Liver (tissue), 9 donors: ENCODE data around the gene CHRM1. TPM values are rescaled to one million over a fixed set of nuclear protein-coding genes. Genes with fewer than 3 reads are reported as not detected.

Experiments
- DNase-seq: peaks from one replicate; pipeline ENCODE4 v3.0.0-alpha.2; 2017; ENCODE audit warnings: low spot score
- H3K27ac ChIP-seq, 2 donors: one replicate each; pipeline ENCODE4 v1.7.0; 2013; ENCODE audit warnings: inconsistent platforms in 2 of 2, low read length in 2 of 2, control low read depth in 1 of 2, low read depth in 1 of 2, mild to moderate bottlenecking in 1 of 2
- H3K27me3 ChIP-seq, 4 donors: one replicate each; pipeline versions ENCODE4 v1.6.1 to v1.7.0; 2013; ENCODE audit warnings: low read length in 3 of 4, inconsistent platforms in 1 of 4, mild to moderate bottlenecking in 1 of 4, moderate library complexity in 1 of 4; ENCODE audit not compliant: control insufficient read depth in 4 of 4, insufficient read depth in 4 of 4
- H3K36me3 ChIP-seq, 4 donors: one replicate each; pipeline versions ENCODE4 v1.6.1 to v1.7.0; 2013; ENCODE audit warnings: low read length in 3 of 4, mild to moderate bottlenecking in 3 of 4, low read depth in 1 of 4, moderate library complexity in 1 of 4; ENCODE audit not compliant: control insufficient read depth in 4 of 4, insufficient read depth in 3 of 4
- H3K4me1 ChIP-seq, 4 donors: one replicate each; pipeline versions ENCODE4 v1.6.1 to v1.7.0; 2013; ENCODE audit warnings: low read length in 3 of 4, mild to moderate bottlenecking in 3 of 4, moderate library complexity in 1 of 4; ENCODE audit not compliant: control insufficient read depth in 4 of 4, insufficient read depth in 4 of 4
- H3K4me3 ChIP-seq, 3 donors: one replicate each; pipeline versions ENCODE4 v1.6.1 to v1.7.0; 2013; ENCODE audit warnings: low read length in 3 of 3, control low read depth in 1 of 3, low read depth in 1 of 3, mild to moderate bottlenecking in 1 of 3
- H3K9ac ChIP-seq, 2 donors: one replicate each; pipeline ENCODE4 v1.7.0; 2013; ENCODE audit warnings: low read length in 2 of 2, mild to moderate bottlenecking in 2 of 2, moderate library complexity in 2 of 2, control low read depth in 1 of 2, low read depth in 1 of 2
- H3K9me3 ChIP-seq, 4 donors: one replicate each; pipeline versions ENCODE4 v1.6.1 to v1.7.0; 2013; ENCODE audit warnings: low read length in 3 of 4; ENCODE audit not compliant: control insufficient read depth in 4 of 4
- EGR1 ChIP-seq, 2 donors: IDR thresholded peaks; 2 replicates each; pipeline ENCODE4 v1.6.1; 2016 to 2018; ENCODE audit warnings: antibody characterized with exemption in 2 of 2, low read depth in 2 of 2
- FOXA1 ChIP-seq: IDR thresholded peaks from 2 replicates; pipeline ENCODE4 v1.6.1; 2016; ENCODE audit warnings: antibody characterized with exemption
- FOXA2 ChIP-seq: IDR thresholded peaks from 2 replicates; pipeline ENCODE4 v1.6.1; 2016; ENCODE audit warnings: antibody characterized with exemption
- HNF4A ChIP-seq, 2 donors: conservative IDR thresholded peaks; 2 replicates each; pipeline ENCODE4 v1.6.1; 2016; ENCODE audit warnings: antibody characterized with exemption in 2 of 2, mild to moderate bottlenecking in 2 of 2
- HNF4G ChIP-seq: IDR thresholded peaks from 2 replicates; pipeline ENCODE4 v1.6.1; 2016; ENCODE audit warnings: antibody characterized with exemption
- JUND ChIP-seq, 2 donors: IDR thresholded peaks; 2 replicates each; pipeline ENCODE4 v1.6.1; 2016; ENCODE audit warnings: antibody characterized with exemption in 2 of 2
- NR2F2 ChIP-seq: IDR thresholded peaks from 2 replicates; pipeline ENCODE4 v1.6.1; 2016; ENCODE audit warnings: antibody characterized with exemption
- RAD21 ChIP-seq, 2 donors: IDR thresholded peaks; 2 replicates each; pipeline ENCODE4 v1.6.1; 2016; ENCODE audit warnings: antibody characterized with exemption in 2 of 2, mild to moderate bottlenecking in 2 of 2
- RXRA ChIP-seq, 2 donors: IDR thresholded peaks; 2 replicates each; pipeline ENCODE4 v1.6.1; 2017 to 2018; ENCODE audit warnings: antibody characterized with exemption in 2 of 2, mild to moderate bottlenecking in 1 of 2
- SP1 ChIP-seq: IDR thresholded peaks from 2 replicates; pipeline ENCODE4 v1.6.1; 2018; ENCODE audit warnings: antibody characterized with exemption, mild to moderate bottlenecking
- TAF1 ChIP-seq: conservative IDR thresholded peaks from 2 replicates; pipeline ENCODE4 v1.6.1; 2016; ENCODE audit warnings: antibody characterized with exemption, mild to moderate bottlenecking
- YY1 ChIP-seq: IDR thresholded peaks from 2 replicates; pipeline ENCODE4 v1.6.1; 2016; ENCODE audit warnings: antibody characterized with exemption, mild to moderate bottlenecking
- WGBS: extraction: QIAGEN DNeasy Blood & Tissue Kit; methylation state at CpG from one replicate; pipeline ENCODE4 v1.1.7; 2013; 5-methylcytosine and 5-hydroxymethylcytosine counted together
- polyA plus RNA-seq, 2 donors: library from polyadenylated mRNA; stranded (reverse) in 1 of 2; unstranded in 1 of 2; fragments of 200-250 nt in 1 of 2; fragments of >200 nt in 1 of 2; fragmentation: Nextera tagmentation in 1 of 2; extraction: Ambion mirVana in 1 of 2; gene quantifications; one replicate each; pipeline versions ENCODE4 v1.2.1 to v1.2.3, GENCODE V29; 2013 to 2015
- total RNA-seq, 2 donors: library from RNA; depleted of rRNA; stranded (reverse); fragments of >200 nt; gene quantifications; one replicate each; pipeline ENCODE4 v1.2.3, GENCODE V29; 2014
- TF ChIP-seq, protein P1 (sequence below): fragments of 150-350 bp; IDR thresholded peaks from 2 replicates; pipeline ENCODE4 v1.5.1; 2017; ENCODE audit warnings: improper control_type of control experiment, low read depth, low read length; ENCODE audit not compliant: missing input control
- TF ChIP-seq, protein P2 (sequence below): IDR thresholded peaks from 2 replicates; pipeline ENCODE4 v1.6.1; 2016; ENCODE audit warnings: antibody characterized with exemption
- TF ChIP-seq, protein P3 (sequence below): IDR thresholded peaks from 2 replicates; pipeline ENCODE4 v1.6.1; 2016; ENCODE audit warnings: antibody characterized with exemption, mild to moderate bottlenecking
- TF ChIP-seq, protein P4 (sequence below): IDR thresholded peaks from 2 replicates; pipeline ENCODE4 v1.6.1; 2016; ENCODE audit warnings: antibody characterized with exemption
- donor health status: healthy.
- donor health status: healthy.
- donor health status: healthy.
- donor health status: healthy.
- donor health status: healthy.

CHRM1 gene
- total and polyA plus RNA-seq, 4 donors = not detected

- Histone ChIP-seq H3K4me1 (peaks cover 0 to 6% (median 1%) of the 10 kb centered on the region in 4 donors), H3K9me3 (no peaks in the 10 kb centered on the region), H3K36me3 (no peaks in the 10 kb centered on the region), H3K9ac (no peak overlapping the region), H3K27ac (no peak overlapping the region), H3K27me3 (no peaks in the 10 kb centered on the region), H3K4me3 (no peak overlapping the region)
- no peak for DNase-seq
- WGBS = 47% methylated on average over 1 of the region's 1 CpG
- TF ChIP-seq NR2F2 (peak; percentile 45), EGR1 (IDR thresholded peaks at IDR 0.05; ENCODE audit: low read depth in 2 of 2) (no peak)
Measured at GRCh38 chr11:62902932-62903331, 18.2 kb downstream of the CHRM1 start.

DNA sequence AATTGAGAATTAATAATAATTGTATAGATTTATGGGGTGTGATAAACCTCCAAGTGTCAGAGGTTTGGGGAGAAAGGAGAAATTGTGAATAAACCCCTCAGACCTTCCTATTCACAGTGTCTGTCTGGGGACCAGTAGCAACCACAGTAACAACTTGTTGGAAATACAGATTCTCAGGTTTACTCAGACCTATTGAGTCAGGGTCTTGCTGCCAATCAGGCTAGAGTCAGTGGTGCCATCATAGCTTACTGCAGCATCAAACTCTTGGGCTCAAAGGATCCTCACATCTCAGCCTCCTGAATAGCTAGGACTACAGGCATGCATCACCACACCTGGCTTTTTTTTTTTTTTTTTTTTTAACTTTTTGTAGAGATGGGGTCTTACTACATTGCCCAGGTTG is 23.1 kb downstream of the CHRM1 start:
- no peaks in the 10 kb centered on the region for H3K36me3 ChIP-seq
- no peak overlapping the region for H3K4me3 ChIP-seq
- H3K9me3 ChIP-seq = no peaks in the 10 kb centered on the region
- H3K9ac ChIP-seq = no peak overlapping the region
- no peak for DNase-seq
- H3K27me3 ChIP-seq = no peaks in the 10 kb centered on the region
- no peaks in the 10 kb centered on the region for H3K4me1 ChIP-seq
- H3K27ac ChIP-seq = no peak overlapping the region
- TF ChIP-seq YY1 = no peak
- TF ChIP-seq FOXA1 = no peak
- TF ChIP-seq, protein P1, sequence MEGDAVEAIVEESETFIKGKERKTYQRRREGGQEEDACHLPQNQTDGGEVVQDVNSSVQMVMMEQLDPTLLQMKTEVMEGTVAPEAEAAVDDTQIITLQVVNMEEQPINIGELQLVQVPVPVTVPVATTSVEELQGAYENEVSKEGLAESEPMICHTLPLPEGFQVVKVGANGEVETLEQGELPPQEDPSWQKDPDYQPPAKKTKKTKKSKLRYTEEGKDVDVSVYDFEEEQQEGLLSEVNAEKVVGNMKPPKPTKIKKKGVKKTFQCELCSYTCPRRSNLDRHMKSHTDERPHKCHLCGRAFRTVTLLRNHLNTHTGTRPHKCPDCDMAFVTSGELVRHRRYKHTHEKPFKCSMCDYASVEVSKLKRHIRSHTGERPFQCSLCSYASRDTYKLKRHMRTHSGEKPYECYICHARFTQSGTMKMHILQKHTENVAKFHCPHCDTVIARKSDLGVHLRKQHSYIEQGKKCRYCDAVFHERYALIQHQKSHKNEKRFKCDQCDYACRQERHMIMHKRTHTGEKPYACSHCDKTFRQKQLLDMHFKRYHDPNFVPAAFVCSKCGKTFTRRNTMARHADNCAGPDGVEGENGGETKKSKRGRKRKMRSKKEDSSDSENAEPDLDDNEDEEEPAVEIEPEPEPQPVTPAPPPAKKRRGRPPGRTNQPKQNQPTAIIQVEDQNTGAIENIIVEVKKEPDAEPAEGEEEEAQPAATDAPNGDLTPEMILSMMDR = no peak
- TF ChIP-seq SP1 = no peak
- TF ChIP-seq, protein P2, sequence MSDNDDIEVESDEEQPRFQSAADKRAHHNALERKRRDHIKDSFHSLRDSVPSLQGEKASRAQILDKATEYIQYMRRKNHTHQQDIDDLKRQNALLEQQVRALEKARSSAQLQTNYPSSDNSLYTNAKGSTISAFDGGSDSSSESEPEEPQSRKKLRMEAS = no peak
- TF ChIP-seq RXRA (IDR thresholded peaks at IDR 0.05) = no peak
- TF ChIP-seq, protein P3, sequence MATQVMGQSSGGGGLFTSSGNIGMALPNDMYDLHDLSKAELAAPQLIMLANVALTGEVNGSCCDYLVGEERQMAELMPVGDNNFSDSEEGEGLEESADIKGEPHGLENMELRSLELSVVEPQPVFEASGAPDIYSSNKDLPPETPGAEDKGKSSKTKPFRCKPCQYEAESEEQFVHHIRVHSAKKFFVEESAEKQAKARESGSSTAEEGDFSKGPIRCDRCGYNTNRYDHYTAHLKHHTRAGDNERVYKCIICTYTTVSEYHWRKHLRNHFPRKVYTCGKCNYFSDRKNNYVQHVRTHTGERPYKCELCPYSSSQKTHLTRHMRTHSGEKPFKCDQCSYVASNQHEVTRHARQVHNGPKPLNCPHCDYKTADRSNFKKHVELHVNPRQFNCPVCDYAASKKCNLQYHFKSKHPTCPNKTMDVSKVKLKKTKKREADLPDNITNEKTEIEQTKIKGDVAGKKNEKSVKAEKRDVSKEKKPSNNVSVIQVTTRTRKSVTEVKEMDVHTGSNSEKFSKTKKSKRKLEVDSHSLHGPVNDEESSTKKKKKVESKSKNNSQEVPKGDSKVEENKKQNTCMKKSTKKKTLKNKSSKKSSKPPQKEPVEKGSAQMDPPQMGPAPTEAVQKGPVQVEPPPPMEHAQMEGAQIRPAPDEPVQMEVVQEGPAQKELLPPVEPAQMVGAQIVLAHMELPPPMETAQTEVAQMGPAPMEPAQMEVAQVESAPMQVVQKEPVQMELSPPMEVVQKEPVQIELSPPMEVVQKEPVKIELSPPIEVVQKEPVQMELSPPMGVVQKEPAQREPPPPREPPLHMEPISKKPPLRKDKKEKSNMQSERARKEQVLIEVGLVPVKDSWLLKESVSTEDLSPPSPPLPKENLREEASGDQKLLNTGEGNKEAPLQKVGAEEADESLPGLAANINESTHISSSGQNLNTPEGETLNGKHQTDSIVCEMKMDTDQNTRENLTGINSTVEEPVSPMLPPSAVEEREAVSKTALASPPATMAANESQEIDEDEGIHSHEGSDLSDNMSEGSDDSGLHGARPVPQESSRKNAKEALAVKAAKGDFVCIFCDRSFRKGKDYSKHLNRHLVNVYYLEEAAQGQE = no peak
- TF ChIP-seq HNF4A (conservative IDR thresholded peaks at IDR 0.05) = no peak
- TF ChIP-seq RAD21 (IDR thresholded peaks at IDR 0.05) = no peak
- no peak for TF ChIP-seq HNF4G
- TF ChIP-seq TAF1 = no peak
- TF ChIP-seq, protein P4, sequence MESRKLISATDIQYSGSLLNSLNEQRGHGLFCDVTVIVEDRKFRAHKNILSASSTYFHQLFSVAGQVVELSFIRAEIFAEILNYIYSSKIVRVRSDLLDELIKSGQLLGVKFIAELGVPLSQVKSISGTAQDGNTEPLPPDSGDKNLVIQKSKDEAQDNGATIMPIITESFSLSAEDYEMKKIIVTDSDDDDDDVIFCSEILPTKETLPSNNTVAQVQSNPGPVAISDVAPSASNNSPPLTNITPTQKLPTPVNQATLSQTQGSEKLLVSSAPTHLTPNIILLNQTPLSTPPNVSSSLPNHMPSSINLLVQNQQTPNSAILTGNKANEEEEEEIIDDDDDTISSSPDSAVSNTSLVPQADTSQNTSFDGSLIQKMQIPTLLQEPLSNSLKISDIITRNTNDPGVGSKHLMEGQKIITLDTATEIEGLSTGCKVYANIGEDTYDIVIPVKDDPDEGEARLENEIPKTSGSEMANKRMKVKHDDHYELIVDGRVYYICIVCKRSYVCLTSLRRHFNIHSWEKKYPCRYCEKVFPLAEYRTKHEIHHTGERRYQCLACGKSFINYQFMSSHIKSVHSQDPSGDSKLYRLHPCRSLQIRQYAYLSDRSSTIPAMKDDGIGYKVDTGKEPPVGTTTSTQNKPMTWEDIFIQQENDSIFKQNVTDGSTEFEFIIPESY = no peak
- no peak for TF ChIP-seq NR2F2
- no peak for TF ChIP-seq FOXA2
- TF ChIP-seq EGR1 (IDR thresholded peaks at IDR 0.05; ENCODE audit: low read depth in 2 of 2) = no peak
- no peak for TF ChIP-seq JUND (IDR thresholded peaks at IDR 0.05)
